ENCODE results near the gene ARHGEF9. TPM values are rescaled to one million over a fixed set of nuclear protein-coding genes. Genes with fewer than 3 reads are reported as not detected.

The ARHGEF9 gene
- total and polyA plus RNA-seq, 8 donors: 23.9 to 43.0 (median 35.6) TPM

- H3K27me3 ChIP-seq: no peaks in the 10 kb centered on the region
- ATAC-seq (no peak), DNase-seq (no peak)
- peaks cover 0 to 6% of the 10 kb centered on the region in 2 donors for H3K9me3 ChIP-seq
- TF ChIP-seq, protein P1, sequence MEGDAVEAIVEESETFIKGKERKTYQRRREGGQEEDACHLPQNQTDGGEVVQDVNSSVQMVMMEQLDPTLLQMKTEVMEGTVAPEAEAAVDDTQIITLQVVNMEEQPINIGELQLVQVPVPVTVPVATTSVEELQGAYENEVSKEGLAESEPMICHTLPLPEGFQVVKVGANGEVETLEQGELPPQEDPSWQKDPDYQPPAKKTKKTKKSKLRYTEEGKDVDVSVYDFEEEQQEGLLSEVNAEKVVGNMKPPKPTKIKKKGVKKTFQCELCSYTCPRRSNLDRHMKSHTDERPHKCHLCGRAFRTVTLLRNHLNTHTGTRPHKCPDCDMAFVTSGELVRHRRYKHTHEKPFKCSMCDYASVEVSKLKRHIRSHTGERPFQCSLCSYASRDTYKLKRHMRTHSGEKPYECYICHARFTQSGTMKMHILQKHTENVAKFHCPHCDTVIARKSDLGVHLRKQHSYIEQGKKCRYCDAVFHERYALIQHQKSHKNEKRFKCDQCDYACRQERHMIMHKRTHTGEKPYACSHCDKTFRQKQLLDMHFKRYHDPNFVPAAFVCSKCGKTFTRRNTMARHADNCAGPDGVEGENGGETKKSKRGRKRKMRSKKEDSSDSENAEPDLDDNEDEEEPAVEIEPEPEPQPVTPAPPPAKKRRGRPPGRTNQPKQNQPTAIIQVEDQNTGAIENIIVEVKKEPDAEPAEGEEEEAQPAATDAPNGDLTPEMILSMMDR (IDR thresholded peaks at IDR 0.05): no peak
- H3K27ac ChIP-seq: no peak overlapping the region
- H3K4me3 ChIP-seq: no peak overlapping the region
- H3K4me1 ChIP-seq: no peaks in the 10 kb centered on the region
- intact Hi-C loops (cut with DNase I): no loop called here
- no peaks in the 10 kb centered on the region for H3K36me3 ChIP-seq
Measured at GRCh38 chrX:63768760-63769159, 16.3 kb downstream of the ARHGEF9 start.

- no peak for DNase-seq
- H3K4me3 ChIP-seq: no peak overlapping the region
- TF ChIP-seq, protein P1 (IDR thresholded peaks at IDR 0.05): no peak
- H3K9me3 ChIP-seq: peaks cover 0 to 6% of the 10 kb centered on the region in 2 donors
- no peaks in the 10 kb centered on the region for H3K36me3 ChIP-seq
- H3K27me3 ChIP-seq: no peaks in the 10 kb centered on the region
- no peak overlapping the region for H3K27ac ChIP-seq
- ATAC-seq: no peak
- intact Hi-C loops (cut with DNase I): no loop called here
- no peaks in the 10 kb centered on the region for H3K4me1 ChIP-seq
Measured at GRCh38 chrX:63765712-63766111, 19.3 kb downstream of the ARHGEF9 start.

DNA sequence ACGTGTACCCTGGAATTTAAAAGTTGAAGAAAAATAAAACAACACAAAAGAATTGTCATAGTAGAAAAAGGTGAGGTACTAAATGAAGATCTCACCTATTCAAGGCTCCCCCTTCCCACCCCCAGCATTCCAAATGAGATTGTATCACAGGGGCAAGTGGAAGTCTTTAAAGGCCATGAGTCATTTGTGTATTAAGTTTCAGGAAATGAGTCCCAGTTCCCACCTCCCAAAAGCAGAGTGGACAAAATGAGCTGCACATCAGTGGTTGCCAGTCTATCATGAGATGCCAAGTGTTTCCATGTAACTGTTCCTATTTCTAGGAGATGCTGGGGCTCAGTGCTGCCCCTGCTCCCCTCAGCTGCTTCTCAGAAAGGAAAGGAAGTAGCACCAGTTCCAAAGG, 20.1 kb downstream of the ARHGEF9 start:
- no peak for DNase-seq
- H3K27ac ChIP-seq: no peak overlapping the region
- no peaks in the 10 kb centered on the region for H3K27me3 ChIP-seq
- no peak overlapping the region for H3K4me3 ChIP-seq
- no peaks in the 10 kb centered on the region for H3K4me1 ChIP-seq
- intact Hi-C loops (cut with DNase I): no loop called here
- TF ChIP-seq, protein P1 (IDR thresholded peaks at IDR 0.05): no peak
- no peak for ATAC-seq
- peaks cover 0 to 6% of the 10 kb centered on the region in 2 donors for H3K9me3 ChIP-seq
- no peaks in the 10 kb centered on the region for H3K36me3 ChIP-seq

- Histone ChIP-seq H3K27ac (no peak overlapping the region), H3K36me3 (no peaks in the 10 kb centered on the region), H3K9me3 (no peaks in the 10 kb centered on the region), H3K4me3 (no peak overlapping the region), H3K4me1 (no peaks in the 10 kb centered on the region), H3K27me3 (no peaks in the 10 kb centered on the region)
- intact Hi-C loops (cut with DNase I): no loop called here
- ATAC-seq (peak; percentile 34), DNase-seq (no peak)
- TF ChIP-seq, protein P1 (IDR thresholded peaks at IDR 0.05): no peak
Measured at GRCh38 chrX:63761639-63762038, 23.4 kb downstream of the ARHGEF9 start.

- intact Hi-C loops (cut with DNase I): no loop called here
- H3K27me3 ChIP-seq: no peaks in the 10 kb centered on the region
- H3K36me3 ChIP-seq: no peaks in the 10 kb centered on the region
- no peak overlapping the region for H3K27ac ChIP-seq
- DNase-seq: no peak
- H3K9me3 ChIP-seq: no peaks in the 10 kb centered on the region
- TF ChIP-seq, protein P1 (IDR thresholded peaks at IDR 0.05): no peak
- H3K4me1 ChIP-seq: peaks cover 3 to 5% of the 10 kb centered on the region in 2 donors
- no peak overlapping the region for H3K4me3 ChIP-seq
- no peak for ATAC-seq
Measured at GRCh38 chrX:63758011-63758410, 27.0 kb downstream of the ARHGEF9 start.

All from left lung (tissue), 10 donors.